Activated naive CD4-positive, alpha-beta T cell treated with anti-CD3 and anti-CD28 coated beads, Interleukin-2, amount 50 U/mL, for 16 hours (primary cell): Measurements from ENCODE around the gene ZKSCAN5.
A peak's percentile ranks its signal among the peaks of the same experiment; 100 is the strongest.
"Not testable (repeated sequence)": the region's sequence is repeated elsewhere in the genome, so short reads cannot be mapped to it uniquely, and the experiment has no call there.

ENCODE experiments used
- DNase-seq: peaks from one replicate; pipeline ENCODE4 v3.0.0-alpha.2; 2020

The ZKSCAN5 gene

DNA sequence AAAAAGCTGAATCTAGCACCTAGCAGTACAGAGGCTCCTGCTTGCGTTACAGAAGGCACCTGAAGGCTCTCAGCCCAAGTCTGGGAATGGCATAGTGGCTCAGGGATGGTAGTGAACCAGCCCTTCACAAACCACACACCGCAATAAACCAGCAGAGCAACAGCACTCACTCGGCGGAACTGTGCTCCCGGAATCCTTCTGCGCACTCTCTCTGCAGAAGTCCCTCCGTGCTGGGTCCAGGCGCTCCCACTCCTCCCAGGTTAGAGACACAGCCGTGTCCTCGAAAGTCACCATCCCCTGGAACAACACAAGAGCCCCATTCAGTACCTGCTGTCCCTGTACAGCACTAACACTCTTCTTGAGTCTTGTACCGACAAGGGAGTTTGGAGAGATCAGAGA, 5.9 kb upstream of the ZKSCAN5 start:
- DNase-seq = no peak

DNA sequence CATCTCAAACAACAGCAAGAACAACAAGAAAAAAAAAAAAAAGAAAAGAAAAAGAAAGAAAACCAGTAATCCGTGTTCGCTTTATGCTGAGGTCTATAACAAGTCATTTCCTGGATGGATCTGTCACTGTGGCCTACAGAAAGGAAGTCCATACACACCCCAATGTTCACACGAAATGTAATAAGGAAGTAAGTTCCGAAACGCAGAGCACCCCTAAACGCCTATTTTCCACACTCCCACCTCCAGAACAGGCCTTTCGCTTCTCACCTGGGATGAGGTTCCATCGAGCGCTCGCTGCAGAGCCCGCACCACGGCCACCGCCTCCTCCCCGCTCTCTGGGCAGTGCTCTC, 5.1 kb upstream of the ZKSCAN5 start:
- no peak for DNase-seq

DNA sequence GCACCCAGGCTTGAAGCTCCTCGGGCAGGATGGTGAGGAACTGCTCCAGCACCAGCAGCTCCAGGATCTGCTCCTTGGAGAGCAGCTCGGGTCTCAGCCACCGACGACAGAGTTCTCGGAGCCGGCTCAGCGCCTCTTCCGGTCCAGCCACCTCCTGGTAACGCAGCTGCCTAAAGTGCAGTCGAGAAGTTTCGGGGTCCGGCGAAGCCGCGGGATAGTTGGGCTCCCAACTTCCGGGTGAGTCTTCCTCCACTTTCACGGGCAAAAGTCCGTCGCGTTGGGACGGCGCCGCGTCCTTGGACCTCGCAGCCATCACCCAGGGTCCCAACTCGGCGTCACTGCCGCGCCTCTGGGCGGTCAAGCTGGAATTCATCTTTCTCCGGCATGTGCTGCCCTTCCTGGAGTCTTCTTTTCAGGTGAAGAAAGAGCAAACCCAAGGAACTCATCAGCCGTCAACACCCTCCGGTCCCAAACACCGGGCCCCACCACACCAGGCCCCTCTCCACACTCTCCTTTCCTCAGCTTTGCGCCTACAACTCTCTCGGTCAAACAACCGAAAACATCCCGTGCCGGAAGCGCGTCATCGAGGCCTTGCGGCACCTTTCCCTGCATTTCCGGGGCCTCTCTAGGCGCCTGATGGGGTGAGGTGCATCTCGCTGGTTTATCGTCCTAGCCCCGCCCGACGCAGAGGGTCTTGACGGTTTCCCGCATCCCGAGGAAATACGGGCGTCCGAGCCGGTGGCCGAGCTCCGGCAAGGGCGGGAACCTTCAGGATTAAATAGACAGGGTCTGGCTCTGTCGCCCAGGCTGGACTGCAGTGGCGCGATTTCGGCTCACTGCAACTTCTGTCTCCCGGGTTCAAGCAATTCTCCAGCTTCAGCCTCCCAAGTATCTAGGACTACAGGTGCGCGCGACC, 4.5 kb upstream of the ZKSCAN5 start, which contains the start of gene ZNF394:
ZNF394 (minus strand) TSS at position 561 of the 916 bp plus-strand sequence; CDS start at position 373, 188 bp downstream.
- DNase-seq = peak; percentile 91

DNA sequence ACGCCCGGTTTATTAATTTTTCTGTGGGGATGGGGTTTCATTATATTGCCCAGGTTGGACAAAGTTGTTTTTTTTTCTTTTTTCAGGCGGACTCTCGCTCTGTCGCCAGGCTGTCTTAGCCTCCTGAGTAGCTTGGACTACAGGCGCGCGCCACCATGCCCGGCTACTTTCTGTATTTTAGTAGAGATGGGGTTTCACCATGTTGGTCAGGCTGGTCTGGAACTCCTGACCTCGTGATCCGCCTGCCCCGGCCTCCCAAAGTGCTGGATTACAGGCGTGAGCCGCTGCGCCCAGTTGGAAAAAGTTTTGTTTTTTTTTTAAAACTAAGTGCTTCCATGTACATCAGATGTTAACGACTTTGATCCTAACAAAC, 3.8 kb upstream of the ZKSCAN5 start:
- no peak for DNase-seq

DNA sequence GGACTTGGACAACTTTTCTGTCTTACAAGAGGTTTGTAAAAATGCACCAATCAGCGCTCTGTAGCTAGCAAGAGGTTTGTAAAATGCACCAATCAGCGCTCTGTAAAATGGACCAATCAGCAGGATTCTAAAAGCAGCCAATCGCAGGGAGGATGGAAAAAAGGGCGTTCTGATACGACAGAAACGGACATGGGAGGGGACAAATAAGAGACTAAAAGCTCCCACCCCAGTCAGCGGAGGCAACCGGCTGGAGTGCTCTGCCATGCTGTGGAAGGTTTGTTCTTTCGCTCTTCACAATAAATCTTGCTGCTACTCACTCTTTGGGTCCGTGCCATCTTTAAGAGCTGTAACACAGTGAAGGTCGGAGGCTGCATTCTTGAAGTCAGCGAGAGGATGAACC, 3.2 kb upstream of the ZKSCAN5 start:
- not testable (repeated sequence) for DNase-seq

DNA sequence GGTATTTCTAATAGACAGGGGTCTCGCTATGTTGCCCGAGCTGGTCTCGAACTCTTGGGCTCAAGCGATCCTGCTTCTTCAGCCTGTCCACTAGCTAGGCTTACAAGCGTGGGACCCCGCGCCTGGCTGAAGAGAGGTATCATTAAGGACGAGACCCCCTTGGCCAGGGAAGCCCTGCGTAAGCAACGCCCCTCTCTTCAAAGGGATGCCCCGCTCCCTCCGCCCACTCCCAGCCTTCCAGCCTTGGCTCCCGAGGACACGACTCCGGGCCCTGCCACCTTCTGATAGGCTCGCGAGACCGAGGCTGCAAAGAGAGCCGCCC, 220 bp upstream of the ZKSCAN5 start:
- no peak for DNase-seq

DNA sequence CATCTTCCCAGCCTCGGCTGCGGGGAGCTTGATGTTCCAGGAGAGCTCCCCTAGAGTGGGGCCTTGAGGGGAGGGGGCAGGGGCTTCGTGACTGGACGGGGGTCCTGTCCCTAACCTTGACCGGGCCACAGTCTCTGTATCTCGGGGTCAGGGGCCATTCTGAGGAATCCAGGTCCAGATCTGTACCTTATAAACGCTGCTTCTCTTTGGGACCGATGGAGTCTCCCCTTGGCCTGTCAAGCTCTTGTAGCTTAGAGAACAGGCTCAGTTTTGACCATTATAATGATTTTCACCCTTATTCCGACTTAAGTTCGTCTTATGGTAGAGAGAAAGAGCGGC, 831 bp downstream of the ZKSCAN5 start:
- no peak for DNase-seq

DNA sequence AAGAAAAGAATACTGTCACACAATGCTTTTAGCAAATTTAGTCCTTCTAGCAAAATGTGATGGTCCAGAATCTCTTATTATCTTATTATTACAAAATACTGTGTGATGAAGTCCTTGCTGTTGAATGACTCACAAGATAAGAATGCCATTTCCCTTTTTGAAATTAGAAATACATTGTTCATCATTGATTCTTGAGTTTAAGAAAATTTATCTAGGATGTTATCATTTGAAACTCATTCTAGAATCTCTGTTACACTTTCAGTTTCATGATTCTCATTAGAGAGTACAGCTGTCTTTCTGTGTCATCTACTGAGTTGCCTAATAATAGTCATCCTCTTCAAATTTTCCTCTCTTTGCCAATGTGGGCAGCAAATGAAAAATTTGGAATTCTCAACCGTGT, 9.6 kb downstream of the ZKSCAN5 start:
- DNase-seq = no peak

DNA sequence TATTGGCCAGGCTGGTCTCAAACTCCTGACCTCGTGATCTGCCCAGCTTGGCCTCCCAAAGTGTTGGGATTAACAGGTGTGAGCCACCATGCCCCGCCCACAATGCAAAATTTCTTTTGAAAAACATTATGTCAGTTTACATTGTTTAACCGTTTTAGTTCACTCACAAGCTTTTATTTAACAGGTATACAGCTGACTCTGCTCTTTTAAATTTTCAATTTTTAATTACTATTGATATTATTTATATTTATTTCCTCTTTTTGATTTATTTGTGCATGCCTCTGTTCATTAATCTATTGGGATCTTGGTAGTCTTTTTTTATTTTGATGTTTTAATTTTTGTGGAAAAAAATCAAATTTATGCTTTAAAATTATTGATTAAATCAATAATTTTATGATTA, 16.9 kb downstream of the ZKSCAN5 start:
- DNase-seq = no peak

DNA sequence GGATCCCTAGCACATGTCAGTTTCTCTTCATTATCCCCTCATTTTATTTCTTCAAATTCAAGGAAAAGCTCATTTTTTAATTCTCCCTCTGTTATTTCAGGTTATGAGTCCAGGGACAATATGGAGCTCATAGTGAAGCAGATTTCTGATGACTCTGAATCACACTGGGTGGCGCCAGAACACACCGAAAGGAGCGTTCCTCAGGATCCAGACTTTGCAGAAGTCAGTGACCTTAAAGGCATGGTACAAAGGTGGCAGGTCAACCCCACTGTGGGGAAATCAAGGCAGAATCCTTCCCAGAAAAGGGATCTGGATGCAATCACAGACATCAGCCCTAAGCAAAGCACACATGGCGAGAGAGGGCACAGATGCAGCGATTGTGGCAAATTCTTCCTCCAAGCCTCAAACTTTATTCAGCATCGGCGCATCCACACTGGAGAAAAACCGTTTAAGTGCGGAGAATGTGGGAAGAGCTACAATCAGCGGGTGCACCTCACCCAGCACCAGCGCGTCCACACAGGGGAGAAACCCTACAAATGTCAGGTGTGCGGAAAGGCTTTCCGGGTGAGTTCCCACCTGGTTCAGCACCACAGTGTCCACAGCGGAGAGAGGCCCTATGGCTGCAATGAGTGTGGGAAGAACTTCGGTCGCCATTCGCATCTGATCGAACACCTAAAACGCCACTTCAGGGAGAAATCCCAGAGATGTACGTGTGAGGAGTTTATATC, 21.4 kb downstream of the ZKSCAN5 start:
- peak; percentile 16 for DNase-seq

DNA sequence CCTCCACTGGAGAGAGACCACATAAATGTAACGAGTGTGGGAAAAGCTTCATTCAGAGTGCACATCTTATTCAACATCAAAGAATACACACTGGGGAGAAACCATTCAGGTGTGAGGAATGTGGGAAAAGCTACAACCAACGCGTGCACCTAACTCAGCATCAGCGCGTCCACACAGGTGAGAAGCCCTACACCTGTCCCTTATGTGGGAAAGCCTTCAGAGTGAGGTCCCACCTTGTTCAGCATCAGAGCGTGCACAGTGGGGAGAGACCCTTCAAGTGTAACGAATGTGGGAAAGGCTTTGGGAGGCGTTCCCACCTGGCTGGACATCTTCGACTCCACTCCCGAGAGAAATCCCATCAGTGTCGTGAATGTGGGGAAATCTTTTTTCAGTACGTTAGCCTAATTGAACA, 26.9 kb downstream of the ZKSCAN5 start:
- no peak for DNase-seq

DNA sequence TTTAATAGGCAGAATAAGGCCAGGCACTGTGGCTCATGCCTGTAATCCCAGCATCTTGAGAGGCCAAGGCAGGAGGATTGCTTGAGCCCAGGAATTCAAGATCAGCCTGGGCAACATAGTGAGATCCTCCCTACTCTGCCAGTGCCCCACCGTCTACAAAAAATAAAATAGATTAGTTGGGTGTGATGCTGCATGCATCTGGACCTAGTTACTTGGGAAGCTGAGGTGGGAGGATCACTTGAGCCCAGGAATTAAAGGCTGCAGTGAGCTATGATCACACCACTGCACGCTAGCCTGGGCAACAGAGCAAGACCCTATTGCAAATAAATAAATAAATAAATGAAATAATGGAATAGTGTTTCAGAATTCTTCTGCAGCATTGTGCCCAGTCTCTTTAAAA, 31.2 kb downstream of the ZKSCAN5 start:
- DNase-seq = no peak

DNA sequence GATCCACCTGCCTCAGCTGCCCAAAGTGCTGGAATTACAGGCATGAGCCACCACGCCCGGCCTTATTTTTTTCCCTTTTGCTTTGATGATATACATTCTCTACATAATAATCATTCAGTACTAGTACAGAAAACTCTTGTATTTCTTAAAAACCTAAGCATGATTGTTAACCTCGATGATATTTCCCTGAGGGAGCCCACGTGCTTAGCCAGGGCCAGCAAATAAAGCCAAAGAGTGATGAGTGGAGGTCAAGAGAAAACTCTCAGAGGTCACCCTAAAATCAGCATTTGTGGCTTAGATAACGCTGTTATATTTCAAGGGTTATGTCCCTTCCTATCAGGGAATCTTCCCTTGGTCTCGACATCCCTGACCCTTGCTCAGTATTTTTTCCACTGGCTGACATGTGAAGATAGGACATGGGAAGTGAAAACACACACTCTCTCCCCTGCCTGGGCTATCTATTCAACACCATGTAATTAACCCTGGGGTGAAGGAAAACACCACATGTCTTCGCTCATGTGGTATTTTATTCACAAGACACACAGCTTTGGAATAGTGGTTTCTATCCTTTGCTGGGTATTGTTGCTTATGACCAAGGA, 34.9 kb downstream of the ZKSCAN5 start:
- DNase-seq = no peak

DNA sequence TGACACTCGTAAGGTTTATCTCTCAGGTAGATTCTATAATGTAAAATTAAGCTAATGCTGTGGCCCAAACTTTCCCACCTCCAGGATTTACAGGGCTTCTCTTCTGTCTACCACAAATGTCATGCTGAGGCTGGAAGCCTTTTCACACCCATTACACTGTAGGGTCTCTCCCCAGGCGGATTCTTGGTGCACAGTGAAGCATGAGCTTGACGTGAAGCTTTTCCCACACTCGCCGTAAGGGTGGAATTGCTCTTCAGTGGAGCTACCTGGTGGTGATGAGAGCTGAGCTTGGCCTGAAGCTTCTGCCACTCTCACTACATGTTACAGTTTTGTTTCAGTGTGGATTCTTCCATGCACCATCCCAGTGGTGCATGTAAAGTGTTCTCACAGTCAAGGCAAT, 36.1 kb downstream of the ZKSCAN5 start:
- no peak for DNase-seq

DNA sequence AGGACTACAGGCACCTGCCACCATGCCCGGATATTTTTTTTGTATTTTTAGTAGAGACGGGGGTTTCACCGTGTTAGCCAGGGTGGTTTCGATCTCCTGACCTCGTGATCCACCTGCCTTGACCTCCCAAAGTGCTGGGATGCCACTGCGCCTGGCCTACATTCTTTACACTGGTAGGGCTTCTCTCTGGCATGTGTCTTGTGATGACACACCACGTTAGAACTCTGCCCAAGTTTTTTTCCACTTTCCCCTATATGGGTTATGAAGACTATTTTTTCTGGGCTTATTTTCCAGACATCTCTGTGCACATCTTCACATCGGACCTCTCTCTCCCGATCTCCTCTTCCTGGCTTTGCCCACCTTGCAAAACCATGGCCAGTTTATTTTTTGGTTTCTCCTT, 36.8 kb downstream of the ZKSCAN5 start:
- no peak for DNase-seq

DNA sequence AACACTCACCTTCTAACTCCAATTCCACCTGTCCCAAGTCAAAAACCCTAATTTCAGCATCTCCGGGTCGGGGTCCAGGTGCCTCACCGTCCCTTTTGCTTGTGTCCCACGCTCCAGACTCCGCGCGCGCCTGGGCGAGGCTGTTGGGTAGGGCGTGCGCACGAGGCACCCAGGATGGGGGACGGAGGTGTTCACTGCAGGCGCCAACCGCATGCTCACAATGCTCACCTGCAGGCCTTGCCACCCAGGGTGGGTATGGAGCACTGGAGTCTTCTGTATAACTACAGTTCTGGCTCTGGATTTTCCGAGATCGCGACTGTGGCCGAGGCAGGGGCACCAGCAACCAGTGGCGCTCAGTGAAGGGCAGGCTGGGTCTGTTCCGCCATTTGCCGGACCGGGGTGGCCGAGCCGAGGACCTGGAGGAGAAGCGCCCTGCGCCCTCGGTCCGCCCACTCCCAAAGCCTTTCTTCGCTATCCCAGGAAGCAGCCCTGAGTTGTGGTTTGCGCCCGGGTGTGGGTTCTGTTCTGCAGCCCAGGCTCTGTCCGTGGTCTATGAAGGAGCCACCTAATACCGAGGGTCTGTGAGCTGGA, 38.7 kb downstream of the ZKSCAN5 start:
- no peak for DNase-seq

DNA sequence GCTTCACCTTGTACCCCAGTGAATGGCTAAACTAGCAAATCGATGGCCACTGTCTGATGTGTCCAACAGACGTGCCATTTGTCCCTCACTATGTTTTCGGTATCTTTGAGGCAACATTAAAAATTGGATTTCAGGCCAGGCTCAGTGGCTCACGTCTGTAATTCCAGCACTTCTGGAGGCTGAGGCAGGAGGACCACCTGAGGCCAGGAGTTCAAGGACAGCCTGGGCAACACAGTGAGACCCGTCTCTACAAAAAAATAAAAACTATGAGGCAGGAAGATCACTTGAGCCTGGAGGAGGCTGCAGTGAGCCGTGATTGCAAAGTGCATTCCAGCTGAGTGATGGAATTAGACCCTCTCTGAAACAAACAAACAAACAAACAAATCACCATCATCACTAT, 39.5 kb downstream of the ZKSCAN5 start:
- DNase-seq = no peak

DNA sequence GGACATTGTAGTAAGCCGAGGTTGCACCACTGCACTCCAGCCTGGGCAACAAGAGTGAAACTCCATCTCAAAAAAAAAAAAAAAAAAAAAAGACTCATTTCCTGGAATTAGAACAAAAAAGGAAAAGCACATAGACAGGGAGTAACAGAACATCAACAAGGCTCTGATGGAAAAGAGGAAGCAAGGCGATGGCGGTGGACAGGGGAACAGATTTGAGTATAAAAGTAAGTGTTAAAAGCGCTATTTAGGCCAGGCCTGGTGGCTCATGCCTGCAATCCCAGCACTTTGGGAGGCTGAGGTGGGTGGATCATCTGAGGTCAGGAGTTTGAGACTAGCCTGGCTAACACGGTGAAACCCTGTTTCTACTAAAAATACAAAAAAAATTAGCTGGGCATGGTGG, 40.8 kb downstream of the ZKSCAN5 start:
- not testable (repeated sequence) for DNase-seq

DNA sequence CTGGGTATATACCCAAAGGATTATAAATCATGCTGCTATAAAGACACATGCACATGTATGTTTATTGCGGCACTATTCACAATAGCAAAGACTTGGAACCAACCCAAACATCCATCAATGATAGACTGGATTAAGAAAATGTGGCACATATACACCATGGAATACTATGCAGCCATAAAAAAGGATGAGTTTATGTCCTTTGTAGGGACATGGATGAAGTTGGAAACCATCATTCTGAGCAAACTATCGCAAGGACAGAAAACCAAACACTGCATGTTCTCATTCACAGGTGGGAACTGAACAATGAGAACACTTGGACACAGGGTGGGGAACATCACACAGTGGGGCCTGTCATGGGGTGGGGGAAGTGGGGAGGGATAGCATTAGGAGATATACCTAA, 45.1 kb downstream of the ZKSCAN5 start:
- not testable (repeated sequence) for DNase-seq

DNA sequence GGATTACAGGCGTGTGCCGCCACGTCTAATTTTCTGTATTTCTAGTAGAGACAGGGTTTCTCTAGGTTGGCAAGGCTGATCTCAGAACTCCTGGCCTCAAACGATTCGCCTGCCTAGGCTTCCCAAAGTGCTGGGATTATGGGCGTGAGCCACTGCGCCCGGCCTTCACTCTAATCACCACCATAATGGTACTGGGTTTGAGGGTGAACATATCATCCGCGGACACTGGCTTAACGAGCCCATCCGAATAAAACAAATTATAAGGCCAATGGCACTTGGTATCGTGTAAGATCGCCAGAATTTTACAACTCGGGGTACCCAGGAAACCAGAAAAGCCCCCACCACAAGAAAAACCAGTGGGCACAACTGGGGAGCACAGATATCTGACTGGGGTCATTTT, 46.9 kb downstream of the ZKSCAN5 start:
- DNase-seq = no peak

DNA sequence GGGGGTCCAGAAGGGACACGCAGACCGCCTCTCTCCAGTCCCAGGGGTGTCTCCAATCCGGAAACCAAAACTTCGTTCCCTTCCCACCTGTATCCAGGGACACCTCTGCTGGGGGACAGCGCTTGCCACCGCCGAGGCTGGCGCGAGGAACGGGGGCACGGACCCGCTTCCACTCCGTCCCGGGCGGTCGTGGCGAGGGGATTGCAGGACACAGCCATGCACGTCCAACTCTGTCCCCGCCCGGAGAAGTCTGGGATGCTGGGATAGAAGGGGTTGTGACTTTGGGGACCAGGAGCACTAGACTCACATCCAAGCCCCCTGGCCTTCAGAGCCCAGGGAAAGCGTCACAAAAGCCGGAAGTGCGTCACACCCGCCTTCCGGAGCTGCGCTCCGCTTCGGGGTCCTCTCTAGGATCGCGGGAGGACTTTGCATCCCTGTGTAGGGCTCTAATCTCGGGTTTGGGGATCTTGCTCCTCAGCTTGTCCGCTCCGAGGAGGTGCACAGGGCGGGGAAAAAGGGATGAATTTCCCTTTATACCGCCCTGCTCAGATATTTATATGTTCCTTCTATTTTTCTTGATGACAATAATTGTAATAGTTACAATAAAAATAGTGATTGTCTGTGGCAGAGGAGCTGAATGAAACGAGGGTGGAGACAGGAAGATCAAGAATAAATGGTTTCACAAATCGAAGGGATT, 47.5 kb downstream of the ZKSCAN5 start, which contains the start of gene FAM200A:
FAM200A (minus strand) TSS at position 348 of the 697 bp plus-strand sequence. CDS start 3,707 bp downstream, outside the sequence.
- DNase-seq = peak; percentile 85

DNA sequence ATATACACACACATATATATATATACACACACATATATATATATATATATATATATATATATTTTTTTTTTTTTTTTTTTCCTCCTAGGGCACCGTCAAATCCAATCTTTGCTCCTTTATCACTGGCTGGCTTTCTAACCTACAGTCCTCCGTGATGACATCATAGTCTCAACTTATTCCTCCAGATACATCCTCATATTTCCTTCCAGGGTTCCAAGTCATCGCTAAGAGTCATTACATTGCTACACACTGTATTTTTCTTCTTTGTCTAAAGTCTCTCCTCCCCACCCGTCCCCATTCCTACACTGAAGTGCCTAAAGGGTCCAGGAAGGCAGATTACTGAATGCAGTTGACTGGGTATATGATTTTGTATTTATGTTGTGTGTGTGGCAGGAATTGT, 48.6 kb downstream of the ZKSCAN5 start:
- no peak for DNase-seq

DNA sequence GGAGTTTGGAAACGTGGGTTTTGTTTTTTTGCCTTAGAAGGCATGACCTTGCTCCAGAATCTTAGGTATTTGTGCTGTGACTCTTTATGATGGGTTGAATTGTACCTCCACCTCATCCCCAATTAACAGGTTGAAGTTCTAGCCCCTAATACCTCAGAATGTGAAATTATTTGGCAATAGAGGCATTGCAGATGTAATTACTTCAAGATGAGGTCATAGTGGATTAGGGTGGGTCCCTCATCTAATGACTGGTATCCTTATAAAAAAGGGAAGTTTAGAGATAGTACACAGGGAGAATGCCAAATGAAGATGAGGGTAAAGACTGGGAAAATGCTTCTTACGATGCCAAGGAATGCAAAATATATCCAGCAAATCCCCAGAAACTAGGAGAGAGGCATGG, 50.5 kb downstream of the ZKSCAN5 start:
- no peak for DNase-seq
